Measurements from ENCODE around the gene TMEM131L.
"Not testable (repeated sequence)": the region's sequence is repeated elsewhere in the genome, so short reads cannot be mapped to it uniquely, and the experiment has no call there.

The TMEM131L gene

DNA sequence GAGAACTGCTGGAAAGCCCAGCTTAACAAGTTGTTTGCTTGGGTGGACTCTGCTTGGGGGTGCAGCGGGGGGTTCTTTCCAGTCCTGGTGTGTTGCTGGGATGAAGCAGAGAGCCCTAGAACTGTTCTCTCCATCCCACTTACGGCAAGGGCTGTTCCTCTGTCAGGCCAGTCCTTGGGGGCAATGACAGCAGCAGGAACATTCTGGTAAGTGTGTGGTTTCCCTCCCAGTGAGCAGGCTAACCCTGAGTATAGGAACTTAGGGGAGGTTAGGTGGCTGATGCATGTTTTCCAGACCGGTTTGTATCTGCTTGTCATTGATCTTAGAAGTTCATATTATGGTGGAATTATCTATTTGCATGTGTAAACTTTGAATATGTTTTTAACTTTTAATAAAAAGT is 171.0 kb downstream of the TMEM131L start:
- DNase-seq: no peak

DNA sequence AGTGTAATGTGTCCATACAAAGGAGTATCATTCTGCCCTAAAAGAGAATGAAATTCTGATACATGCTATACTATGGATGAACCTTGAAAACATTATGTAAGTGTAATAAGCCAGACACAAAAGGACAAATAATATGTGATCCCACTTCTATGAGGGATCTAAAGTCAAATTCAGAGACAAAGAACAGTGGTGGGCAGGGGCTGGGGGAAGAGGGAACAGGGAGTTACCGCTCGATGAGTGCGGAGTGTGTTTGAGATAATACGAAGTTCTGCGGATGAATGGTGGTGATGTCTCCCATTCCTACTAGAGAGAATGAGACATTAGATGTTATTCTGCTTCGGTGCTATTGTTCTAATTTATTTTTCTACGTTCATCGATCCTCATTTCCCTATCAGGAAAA is 171.9 kb downstream of the TMEM131L start:
- no peak for DNase-seq

DNA sequence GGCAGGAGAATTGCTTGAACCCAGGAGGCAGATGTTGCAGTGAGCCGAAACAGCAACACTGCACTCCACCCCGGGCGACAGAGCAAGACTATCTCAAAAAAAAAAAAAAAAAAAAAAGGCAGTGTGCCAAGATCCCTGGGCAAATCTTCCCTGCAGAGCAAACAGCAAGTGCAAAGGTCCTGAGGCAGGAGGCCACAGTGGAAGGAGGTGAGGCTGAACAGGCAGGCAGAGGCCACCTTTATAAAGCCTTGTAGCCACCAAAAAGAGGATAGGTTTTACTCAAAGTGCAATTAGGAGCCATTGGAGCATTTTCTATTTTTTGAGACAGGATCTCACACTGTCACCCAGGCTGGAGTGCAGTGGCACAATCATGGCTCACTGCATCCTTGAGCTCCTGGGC is 172.8 kb downstream of the TMEM131L start:
- DNase-seq: no peak

DNA sequence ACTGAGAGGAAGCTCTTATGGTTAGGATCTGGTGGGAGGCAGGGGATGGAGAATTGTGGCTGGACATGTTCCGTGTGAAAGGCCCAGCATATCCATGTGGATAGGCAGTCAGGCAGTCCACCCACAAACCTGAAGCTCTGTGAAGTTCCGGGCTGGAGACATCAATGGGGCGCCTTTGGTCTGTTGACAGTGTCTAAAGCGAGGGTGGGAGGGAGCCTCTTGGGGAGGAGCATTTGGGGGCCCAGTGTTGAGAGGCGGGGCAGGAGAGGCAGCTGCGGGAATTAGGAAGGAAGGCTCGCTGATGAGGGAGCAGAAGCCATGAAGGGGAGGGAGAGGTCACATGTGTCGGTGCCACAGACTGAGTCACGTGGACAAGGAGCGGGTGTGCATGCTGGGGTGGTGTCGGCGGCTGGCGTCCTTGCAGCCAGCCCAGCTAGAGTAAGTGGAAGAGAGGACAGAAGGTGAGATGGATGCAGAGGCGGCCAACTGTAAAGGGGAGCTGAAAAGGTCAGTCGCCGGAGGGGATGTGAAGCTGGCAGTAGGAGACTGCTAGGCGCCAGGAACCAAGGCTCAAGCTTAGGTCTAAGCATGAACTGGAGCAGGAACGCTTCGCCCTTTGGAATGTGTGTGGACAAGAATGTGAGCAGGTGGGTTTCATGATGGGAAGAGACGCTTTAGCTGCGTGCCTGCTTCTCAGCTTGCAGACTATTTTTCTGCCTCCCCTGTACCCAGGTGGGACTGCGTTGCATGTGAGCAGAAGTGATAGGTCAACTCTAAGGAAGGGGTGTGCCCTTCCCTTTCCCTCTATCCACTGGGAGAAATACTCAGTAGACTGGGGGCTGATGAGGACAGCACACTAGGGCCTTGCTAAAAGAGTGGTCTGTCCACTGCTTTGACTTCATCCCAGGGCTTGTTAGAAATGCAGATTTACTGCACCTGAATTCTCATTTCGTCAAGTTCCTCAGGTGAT is 174.0 kb downstream of the TMEM131L start:
- DNase-seq: no peak

DNA sequence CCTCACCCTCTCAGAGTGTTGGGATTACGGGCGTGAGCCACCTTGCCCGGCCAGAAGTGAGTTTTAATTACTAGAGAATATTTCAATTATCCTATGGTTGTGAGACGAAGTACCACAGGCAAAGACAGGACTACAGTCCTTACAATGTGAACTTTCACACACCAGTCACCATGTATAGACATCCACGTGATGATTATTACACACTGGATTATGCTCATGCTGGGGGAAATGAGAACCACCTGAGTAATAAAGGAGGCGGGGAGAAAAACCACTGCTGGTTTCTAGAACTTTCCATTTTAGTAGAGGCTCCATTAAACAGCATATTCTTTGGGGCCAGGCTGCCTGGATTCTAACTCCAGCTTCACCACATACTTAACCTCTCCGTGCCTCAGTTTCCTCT is 175.4 kb downstream of the TMEM131L start:
- no peak for DNase-seq

DNA sequence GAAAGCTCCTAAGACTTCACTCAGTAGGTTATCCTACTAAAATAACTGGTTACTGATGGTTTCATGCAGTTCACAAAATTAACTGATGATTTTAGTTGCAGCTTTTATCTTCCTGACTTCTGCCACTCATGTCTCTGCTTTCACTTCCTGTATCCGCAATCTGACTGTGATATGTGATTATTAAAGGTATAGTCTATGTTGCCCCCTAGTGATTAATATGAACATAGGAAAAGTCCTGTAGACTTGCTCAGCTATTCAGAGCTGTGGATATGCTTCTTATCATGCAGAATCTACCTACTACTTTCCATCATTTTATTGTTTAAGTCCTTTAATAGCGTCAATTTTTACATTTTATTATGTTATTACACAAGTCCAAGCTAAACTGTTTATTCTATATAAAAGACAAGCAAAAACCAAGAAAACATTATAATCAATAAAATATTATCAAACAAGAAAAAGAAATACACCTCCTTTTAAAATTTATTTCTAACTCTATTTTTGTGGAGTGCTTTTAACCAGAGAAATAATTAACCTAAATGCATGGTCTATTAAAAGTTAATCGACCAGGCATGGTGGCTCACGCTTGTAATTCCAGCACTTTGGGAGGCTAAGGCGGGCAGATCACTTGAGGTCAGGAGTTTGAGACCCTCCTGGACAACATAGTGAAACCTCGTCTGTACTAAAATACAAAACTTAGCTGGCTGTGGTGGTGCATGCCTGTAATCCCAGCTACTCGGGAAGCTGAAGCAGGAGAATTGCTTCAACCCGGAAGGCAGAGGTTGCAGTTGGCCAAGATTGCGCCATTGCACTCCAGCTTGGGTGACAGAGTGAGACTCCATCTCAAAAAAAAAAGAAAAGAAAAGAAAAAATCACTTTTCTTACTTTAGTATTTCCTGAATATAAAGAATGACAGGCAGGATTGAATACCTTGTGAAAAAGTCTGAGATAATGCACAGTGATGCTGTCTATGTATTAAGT is 177.5 kb downstream of the TMEM131L start:
- DNase-seq: no peak

DNA sequence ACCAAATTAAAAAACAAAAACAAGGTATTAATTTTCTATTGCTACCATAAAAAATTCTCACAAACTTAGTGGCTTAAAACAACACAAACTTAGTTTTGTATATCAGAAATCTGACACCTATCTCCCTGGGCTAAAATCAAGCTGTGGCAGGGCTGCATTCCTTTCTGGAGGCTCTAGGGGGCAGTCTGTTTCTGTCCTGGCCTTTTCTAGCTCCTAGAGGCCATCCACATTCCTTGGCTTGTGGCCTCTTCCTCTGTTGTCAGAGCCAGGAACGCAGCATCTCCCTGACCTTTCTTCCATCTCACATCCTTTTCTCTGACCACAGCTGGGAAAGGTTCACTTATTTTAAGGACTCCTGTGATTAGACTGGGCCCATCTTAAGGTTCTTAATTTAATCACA is 179.0 kb downstream of the TMEM131L start:
- peak; percentile 33 for DNase-seq

DNA sequence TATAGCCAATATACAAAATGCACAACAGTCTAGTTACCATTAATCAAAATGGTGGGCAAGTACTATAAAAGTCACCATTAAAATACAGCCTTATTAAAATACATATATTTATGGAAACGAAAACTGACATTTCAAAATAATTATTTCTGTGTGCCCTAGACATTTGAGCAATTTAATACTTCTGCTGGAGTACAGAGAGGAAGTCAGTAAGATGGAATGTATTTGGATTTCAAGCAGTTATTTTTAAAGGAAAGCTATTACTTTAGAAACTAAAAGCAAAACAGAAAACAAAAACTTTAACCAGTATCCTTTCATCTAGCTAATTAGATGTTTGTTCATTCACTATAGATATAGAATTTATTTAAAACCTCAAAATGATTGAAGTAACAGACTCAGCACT is 180.1 kb downstream of the TMEM131L start:
- no peak for DNase-seq

DNA sequence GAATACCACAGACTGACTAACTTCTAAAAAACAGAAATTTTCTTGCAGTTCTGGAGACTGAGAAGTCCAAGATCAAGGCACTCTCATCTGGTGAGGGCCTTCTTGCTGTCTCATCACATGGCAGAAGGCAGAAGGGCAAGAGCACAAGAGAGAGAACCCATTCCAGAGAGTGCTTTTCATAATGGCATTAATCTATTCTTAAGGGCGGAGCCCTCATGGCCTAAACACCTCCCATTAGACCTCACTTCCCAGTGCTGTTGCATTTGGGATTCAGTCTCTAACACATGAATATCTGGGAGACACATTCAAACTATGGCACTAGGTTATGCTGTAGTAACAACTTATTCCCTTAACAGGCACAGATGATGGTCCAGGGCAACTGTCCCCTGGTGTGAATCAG is 180.8 kb downstream of the TMEM131L start:
- no peak for DNase-seq

DNA sequence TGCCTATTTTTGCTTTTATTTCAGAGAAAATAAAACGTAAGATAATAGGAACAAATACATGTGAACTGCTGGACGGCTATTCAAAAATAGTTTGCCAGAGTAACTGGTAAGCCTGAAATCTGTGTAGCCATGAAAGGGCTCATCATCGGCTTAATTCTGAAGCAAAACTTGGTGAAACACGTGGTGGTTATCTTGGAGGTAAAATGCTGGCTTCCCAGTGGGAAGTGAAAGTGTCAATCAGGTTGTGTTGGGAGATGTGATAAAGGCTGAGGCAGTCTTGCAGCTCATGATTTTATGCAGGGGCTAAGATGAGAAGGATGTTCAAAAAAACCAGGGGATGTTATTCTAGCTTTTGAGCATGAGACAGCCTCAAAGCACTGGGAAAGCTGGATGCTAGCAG is 181.8 kb downstream of the TMEM131L start:
- no peak for DNase-seq

DNA sequence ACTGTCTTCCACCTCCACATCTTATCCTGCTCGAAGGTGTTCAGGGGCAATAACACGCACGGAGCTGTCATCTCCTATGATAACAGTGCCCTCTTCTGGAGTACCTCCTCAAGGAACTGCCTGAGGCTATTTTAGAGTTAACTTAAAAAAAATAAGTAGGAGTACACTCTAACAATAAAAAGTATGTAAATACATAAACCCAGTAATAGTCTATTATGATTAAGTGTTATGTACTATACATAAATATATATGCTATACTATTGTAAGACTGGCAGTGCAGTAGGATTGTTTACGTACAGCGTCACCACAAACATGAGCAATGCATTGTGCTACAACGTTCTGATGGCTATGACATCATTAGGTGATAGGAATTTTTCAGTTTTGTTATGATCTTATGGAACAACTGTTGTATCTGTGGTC is 183.4 kb downstream of the TMEM131L start:
- DNase-seq: no peak

DNA sequence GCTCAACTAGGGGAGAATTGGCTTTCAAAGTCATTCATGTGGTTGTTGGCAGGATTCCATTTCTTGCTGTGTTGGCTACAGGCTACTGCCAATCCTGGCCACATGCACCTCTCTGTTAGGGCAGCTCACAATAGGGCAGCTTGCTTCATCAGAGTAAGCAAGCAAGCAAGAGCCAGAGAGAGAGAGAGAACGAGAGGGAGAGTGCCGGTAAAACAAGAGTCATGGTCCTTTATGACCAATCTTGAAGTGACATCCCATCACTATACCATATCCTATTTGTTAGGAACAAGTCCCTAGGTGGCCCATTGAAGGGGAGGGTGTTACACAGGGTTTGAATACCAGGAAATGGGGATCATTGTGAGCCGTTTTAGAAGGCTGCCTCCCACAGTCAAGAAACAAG is 185.0 kb downstream of the TMEM131L start:
- no peak for DNase-seq

DNA sequence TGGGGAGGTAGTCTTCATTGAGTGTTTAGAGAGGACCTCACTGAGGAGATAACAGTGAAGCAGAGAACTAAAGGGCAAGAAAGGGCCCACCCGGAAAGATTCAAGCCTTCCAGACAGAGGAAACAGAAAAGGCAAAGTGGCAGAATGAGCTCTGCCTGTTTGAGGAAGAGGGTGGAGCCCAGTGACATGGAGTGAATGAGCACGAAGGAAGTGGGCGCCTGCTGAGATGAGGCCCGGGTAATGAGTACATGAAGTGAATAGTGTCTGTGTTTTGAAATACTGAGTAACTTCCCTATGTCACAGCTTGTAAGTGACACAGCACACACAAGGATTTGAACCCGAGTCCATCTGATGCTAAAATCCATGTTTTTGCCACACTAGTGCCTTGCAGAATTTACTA is 185.4 kb downstream of the TMEM131L start:
- DNase-seq: peak; percentile 67

DNA sequence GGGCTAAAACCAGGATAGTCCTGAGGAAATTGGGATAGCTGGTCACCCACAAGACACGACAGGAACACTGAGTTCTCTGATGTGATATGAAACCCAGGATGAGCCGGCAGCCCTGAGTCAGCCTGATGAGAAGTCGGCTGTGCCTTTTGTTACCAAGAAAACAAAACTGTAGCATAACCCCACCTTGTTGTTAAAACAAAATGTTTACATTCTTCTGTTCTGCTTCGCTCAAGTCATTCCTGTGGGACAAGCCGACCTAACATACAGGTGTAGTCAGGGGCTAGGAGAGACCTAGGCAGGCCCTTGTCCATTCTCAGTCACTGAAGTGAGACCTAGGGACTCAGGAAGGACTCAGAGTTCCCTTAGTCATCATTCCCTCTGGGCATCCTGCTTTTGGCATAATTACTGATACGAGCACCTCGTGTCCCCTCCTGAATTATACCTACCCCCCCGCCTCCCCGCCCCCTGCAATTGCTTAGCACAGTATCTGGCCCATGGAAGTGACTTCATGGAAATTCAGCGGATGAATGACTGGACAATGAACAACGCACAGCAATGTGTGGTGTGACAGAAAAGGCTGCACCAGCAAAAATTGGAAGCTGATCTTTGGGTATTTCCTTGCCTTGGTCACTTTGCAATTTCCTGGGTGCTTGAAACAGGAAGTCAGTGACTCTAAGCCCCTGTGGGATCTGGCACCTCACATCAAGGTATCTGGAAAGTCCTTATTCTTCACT is 186.1 kb downstream of the TMEM131L start:
- DNase-seq: peak; percentile 39

DNA sequence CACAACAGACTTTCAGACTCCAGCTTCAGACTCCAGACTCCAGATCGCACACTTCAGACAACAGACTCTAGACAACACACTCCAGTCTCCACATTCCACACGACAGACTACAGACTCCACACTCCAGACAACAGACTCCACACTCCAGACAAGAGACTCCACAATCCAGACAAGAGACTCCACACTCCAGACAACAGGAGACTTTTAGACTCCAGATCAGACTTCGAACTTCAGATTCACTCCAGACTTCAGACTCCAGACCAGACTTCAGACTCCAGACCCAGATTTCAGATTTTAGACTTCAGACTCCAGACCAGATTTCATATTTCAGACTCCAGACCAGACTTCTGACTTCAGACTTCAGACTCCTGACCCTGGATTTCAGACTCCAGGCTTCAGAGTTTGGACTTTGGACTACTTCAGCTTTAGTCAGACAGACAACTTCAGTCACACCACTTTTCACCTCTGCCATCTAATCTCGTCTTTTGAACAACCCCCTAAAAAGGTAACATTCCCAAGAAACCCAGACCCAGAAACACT is 188.9 kb downstream of the TMEM131L start:
- no peak for DNase-seq

DNA sequence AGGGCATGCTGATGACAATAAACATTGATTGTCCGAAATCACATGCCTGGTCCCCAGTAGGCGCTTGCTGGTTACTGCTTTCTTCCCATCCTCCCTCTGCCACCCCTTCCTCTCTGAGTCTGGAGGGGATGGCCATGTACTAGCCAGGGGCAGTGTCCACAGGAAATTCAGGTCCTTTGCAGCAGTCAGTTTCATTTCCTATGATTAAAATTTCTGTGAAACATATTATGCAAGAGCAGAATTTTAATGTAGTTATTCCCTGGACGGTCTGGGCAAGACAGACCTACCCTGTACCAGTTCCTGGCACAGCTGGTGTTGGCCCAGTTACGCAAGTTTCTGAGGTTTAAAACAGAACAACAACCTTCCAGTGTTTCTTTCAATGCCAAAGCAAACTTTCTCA is 189.8 kb downstream of the TMEM131L start:
- DNase-seq: no peak

DNA sequence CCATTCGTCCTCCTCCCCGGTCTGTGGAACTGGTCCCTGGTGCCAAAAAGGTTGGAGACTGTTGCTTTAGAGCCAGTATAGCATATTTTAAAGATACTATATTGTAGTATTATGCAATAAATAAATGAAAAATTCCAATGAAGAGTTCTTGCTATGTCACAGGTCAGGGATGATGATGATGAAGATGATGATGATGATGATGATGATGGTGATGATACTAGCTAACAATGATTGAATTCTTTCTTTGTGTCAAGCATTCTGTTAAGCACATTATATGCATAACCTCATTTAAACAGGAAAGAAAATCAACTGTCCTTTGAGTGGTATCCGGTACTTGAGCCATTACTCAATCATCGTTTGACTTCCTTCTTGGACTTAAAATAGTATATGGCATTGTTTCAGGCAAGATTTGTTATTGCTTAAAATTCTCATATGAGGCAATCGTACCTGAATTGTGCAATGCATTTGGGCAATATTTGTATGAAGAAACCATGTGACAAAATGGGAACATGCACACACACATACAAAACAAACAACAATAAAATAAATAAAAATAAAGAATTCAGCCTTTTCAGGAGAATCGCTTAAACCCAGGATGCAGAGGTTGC is 195.2 kb downstream of the TMEM131L start:
- no peak for DNase-seq

DNA sequence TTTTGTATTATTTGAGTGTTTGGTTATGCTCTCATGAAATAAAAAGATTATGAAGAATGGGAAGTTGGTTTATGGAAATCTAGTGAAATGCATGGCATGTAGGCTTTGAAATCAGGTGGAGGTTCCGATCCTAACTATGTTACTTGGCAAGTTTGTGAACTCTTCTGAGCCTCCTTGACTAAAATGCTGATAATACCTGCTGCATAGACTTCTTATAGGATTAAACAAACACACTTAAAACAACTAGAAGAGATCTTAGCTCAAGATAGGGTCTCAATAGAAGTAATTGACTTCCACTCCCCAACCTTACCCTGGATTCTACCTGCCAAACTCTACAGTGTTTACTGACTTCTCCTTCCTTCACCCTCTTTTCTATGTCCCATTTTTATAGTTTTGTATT is 195.7 kb downstream of the TMEM131L start:
- no peak for DNase-seq

DNA sequence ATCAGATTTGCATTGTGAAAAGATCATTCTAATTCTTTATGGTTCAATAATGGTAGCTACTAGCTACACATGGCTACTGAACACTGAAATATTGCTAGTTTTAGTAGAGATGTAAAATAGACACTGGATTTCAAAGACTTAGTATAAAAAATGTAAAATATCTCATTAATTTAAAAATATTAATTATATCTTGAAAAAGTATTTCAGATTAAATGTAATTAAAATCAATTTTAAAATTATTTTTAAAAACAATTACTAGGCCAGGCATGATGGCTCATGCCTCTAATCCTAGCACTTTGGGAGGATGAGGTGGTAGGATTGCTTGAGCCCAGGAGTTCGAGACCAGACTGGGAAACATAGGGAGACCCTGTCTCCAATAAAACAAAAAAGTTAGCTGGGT is 197.5 kb downstream of the TMEM131L start:
- no peak for DNase-seq

DNA sequence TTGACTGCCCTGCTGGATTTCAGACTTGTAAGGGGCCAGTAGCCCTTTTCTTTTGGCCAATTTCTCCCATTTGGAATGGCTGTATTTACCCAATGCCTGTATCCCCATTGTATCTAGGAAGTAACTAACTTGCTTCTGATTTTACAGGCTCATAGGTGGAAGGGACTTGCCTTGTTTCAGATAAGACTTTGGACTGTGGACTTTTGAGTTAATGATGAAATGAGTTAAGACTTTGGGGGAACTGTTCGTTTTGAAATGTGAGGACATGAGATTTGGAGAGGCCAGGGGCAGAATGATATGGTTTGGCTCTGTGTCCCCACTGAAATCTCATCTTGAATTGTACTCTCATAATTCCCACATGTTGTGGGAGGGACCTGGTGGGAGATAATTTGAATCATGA is 200.3 kb downstream of the TMEM131L start:
- not testable (repeated sequence) for DNase-seq

DNA sequence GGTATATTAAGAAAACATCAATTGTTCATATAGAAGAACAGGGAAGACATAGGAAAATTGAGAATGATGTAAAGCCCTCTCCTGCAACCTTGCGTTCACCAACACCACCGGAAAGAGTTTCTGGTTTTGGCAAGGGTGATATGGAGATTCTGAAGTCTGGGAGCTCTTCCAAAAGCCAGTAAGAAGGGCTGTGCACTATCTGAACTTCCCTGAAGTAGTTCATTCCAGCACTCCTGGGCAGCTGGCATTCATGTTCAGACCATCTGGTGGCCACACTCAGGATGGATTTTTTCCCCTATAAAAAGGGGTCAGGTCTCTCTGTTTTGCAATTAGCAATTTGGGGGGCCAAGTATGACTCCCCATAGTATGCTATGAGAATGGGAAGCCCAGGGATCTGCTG is 202.5 kb downstream of the TMEM131L start:
- DNase-seq: no peak

DNA sequence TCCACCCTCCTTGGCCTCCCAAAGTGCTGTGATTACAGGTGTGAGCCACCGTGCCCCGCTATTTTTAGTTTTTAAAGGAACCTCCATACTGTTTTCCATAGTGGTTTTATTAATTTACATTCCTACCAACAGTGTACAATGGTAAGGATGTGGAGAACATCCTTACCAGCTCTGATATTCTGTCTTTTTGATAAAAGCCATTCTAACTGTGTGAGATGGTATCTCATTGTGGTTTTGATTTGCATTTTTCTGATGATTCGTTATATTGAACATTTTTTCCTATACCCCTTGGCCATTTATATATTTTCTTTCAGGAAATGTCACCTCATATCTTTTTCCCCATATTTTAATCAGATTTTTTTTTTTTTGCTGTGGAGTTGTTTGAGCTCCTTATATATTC is 203.7 kb downstream of the TMEM131L start:
- no peak for DNase-seq

All from stimulated activated CD4-positive, alpha-beta T cell treated with anti-CD3 and anti-CD28 coated beads, Interleukin-15, amount 100 ng/mL, for 24 hours (primary cell).